Measurements from ENCODE around the gene RBBP5. TPM values are rescaled to one million over a fixed set of nuclear protein-coding genes. Genes with fewer than 3 reads are reported as not detected.

Gene RBBP5
- total RNA-seq, 2 experiments from 2014 or later: 18.8 to 21.6 TPM

DNA sequence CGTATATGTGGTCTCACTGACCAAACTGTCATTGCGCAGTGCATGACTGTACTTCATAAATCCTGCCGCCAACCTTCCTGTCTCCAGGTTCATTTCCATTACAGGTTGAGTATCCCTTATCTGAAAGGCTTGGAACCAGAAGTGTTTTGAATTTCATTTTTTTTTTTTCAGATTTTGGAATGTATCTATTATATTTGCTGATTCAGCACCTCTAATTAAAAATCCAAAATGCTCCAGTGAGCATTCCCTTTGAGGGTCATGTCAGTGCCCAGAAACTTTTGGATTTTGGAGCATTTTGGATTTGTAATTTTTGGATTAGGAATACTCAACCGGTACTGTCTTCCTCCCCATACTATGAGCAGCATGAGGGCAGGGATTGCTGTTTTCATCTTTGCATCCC, 30.7 kb upstream of the RBBP5 start:
- ChIA-PET CTCF (no interaction called here), POLR2A (no interaction called here)
- H3K4me1 Mint-ChIP-seq (ENCODE audit: low read depth): no peaks in the 10 kb centered on the region
- ATAC-seq (no peak), DNase-seq (no peak)
- H3K4me3 Mint-ChIP-seq: no peak overlapping the region
- peaks cover 44% of the 10 kb centered on the region for H3K36me3 Mint-ChIP-seq (ENCODE audit: low read depth)
- TF ChIP-seq, protein P1, sequence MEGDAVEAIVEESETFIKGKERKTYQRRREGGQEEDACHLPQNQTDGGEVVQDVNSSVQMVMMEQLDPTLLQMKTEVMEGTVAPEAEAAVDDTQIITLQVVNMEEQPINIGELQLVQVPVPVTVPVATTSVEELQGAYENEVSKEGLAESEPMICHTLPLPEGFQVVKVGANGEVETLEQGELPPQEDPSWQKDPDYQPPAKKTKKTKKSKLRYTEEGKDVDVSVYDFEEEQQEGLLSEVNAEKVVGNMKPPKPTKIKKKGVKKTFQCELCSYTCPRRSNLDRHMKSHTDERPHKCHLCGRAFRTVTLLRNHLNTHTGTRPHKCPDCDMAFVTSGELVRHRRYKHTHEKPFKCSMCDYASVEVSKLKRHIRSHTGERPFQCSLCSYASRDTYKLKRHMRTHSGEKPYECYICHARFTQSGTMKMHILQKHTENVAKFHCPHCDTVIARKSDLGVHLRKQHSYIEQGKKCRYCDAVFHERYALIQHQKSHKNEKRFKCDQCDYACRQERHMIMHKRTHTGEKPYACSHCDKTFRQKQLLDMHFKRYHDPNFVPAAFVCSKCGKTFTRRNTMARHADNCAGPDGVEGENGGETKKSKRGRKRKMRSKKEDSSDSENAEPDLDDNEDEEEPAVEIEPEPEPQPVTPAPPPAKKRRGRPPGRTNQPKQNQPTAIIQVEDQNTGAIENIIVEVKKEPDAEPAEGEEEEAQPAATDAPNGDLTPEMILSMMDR (IDR thresholded peaks at IDR 0.05): no peak
- H3K27me3 Mint-ChIP-seq: no peaks in the 10 kb centered on the region
- no peak overlapping the region for H3K27ac Mint-ChIP-seq
- intact Hi-C loops (cut with micrococcal nuclease): no loop called here
- peaks cover 17% of the 10 kb centered on the region for H3K9me3 Mint-ChIP-seq

DNA sequence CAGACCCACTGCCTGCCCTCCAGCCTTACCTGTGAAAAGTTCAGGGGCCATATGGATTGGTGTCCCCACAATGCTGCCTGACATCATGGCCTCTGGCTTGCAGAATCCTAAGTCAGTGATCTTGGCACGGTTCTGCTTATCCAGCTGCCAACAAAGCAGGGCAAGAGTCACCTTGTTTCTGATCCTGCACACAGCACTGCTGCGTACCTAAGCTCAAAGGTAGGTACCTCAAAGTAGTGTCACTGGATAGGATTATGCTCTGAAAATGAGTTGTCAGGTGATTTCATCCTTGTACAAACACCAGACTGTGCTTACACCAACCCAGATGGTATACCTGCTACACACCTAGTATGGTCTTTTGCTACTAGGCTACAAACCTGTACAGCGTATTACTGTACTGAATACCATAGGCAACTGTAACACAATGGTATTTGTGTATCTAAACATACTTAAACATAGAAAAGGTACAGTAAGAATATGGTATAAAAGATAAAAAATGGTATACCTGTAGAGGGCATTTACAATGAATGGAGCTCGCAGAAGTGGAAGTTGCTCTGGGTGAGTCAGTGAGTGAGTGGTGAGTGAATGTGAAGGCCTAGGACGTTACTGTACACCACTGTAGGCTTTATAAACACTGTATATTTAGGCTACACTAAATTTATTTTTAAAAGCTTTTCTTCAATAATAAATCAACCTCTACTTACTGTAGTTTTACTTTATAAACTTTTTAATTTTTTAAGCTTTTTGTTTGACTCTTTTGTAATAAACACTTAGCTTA, 29.1 kb upstream of the RBBP5 start:
- no peaks in the 10 kb centered on the region for H3K4me1 Mint-ChIP-seq (ENCODE audit: low read depth)
- H3K36me3 Mint-ChIP-seq (ENCODE audit: low read depth): peaks cover 30% of the 10 kb centered on the region
- TF ChIP-seq, protein P1 (IDR thresholded peaks at IDR 0.05): no peak
- DNase-seq: no peak
- no peak overlapping the region for H3K4me3 Mint-ChIP-seq
- ChIA-PET CTCF (interaction anchor here (0.8 to 1.9 kb wide), 5 partner anchors 8 to 203 kb away, joined by 3 to 19 read pairs (median 4); no protein-coding TSS in a partner anchor), POLR2A (interaction anchor here (0.6 to 1.2 kb wide), 3 partner anchors 14 to 69 kb away, joined by 3 read pairs; no protein-coding TSS in a partner anchor)
- no peak for ATAC-seq
- H3K27ac Mint-ChIP-seq: no peak overlapping the region
- intact Hi-C loops (cut with micrococcal nuclease): no loop called here
- H3K27me3 Mint-ChIP-seq: no peaks in the 10 kb centered on the region
- H3K9me3 Mint-ChIP-seq: peaks cover 3% of the 10 kb centered on the region

DNA sequence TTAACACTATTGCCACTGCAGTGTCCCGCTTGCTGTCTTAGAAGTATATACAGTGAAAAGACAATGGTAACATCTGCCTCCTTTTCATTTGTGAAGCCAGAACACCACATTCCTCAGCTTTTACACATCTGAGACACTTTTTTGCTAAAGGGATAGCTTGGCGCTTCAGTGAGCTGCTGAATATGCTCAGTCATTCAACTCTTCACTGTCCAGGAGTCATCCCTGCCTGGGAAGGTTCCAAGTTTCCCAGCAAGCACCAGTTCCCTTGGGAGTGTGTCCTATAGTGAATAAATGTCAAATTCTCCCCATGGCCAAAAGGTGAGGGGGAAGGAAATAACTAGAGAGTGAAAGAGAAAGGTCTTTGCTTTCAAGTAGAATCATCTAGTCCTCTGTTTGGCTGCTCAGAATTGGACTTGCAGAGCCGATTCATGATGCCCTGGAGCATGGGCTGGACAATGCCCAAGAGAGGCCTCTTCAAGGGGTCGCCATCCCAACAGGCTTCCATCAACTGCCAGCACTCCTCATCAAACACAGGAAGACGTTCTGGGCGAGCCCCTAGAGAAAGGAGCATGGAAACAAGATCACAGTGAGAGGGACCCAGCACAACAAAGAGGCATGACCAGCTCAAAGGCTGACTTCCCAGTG, 25.5 kb upstream of the RBBP5 start:
- Mint-ChIP-seq H3K27ac (no peak overlapping the region), H3K36me3 (ENCODE audit: low read depth) (peaks cover 12% of the 10 kb centered on the region), H3K4me1 (ENCODE audit: low read depth) (no peaks in the 10 kb centered on the region), H3K27me3 (no peaks in the 10 kb centered on the region), H3K4me3 (no peak overlapping the region), H3K9me3 (no peaks in the 10 kb centered on the region)
- ATAC-seq: no peak
- intact Hi-C loops (cut with micrococcal nuclease): no loop called here
- CTCF ChIA-PET: interaction anchor here (1.4 to 2.2 kb wide), 3 partner anchors 24 to 109 kb away, joined by 3 to 8 read pairs (median 6); partner anchors contain the start of gene TMCC2
- POLR2A ChIA-PET: interaction anchor here (0.7 to 2.3 kb wide), 3 partner anchors 10 to 555 kb away, joined by 3 to 6 read pairs (median 3); no protein-coding TSS in a partner anchor
- DNase-seq: no peak
- TF ChIP-seq, protein P1 (IDR thresholded peaks at IDR 0.05): no peak

DNA sequence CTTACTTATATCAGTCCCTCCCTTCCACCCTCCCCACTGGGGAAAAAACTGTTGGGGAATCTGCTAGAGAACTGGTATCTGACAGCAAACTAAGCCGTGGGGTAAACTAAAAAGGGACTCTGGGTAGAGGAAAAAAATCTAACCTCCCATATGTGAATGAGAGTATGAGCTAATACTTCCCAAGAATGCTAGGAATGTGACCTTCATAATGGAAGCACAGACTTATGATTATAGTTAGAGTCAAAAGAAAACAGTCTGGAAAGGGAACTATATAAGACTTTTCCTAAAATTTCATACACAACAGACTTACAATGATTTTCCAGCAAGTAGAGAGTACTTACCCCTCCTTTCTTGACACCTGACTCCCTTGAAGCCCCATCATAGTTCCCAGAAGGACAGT, 23.0 kb upstream of the RBBP5 start:
- POLR2A ChIA-PET: interaction anchor here (1.9 kb wide), 1 partner anchor 83 kb away, joined by 3 read pairs; the partner anchor contains the start of gene TMCC2
- Mint-ChIP-seq H3K27me3 (no peaks in the 10 kb centered on the region), H3K9me3 (no peaks in the 10 kb centered on the region), H3K36me3 (ENCODE audit: low read depth) (peaks cover 9% of the 10 kb centered on the region), H3K4me1 (ENCODE audit: low read depth) (peaks cover 5% of the 10 kb centered on the region), H3K27ac (no peak overlapping the region), H3K4me3 (no peak overlapping the region)
- intact Hi-C loops (cut with micrococcal nuclease): no loop called here
- no peak for ATAC-seq
- no peak for DNase-seq
- TF ChIP-seq, protein P1 (IDR thresholded peaks at IDR 0.05): no peak
- CTCF ChIA-PET: interaction anchor here (0.9 to 2.2 kb wide), 9 partner anchors 10 to 209 kb away, joined by 3 to 14 read pairs (median 4); no protein-coding TSS in a partner anchor
